CD1c-positive myeloid dendritic cell (primary cell): ENCODE data around the gene SDK1.
"Not testable (repeated sequence)": the region's sequence is repeated elsewhere in the genome, so short reads cannot be mapped to it uniquely, and the experiment has no call there.

Experiments
- DNase-seq: peaks from one replicate; pipeline ENCODE4 v3.0.0-alpha.2; 2016; ENCODE audit errors: extremely low spot score

The SDK1 gene

DNA sequence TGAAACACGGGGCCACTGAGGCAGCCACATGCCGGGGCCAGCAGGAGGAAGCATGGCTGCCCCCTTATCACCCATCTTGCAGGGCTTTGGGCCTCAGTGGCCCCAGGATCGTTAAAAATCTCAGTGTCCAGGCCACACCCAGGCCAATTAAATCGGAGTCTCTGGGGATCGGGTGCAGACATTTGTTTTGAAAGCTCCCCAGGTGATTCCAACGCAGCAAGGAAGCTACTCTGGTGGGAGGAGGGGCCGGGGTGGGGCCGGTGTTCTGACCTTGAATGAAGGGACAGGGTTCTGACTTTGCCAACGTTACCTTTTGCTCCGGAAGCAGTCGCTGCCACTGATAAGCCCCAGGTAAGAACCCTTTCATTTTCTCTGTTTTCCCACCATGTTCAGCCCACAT is 968.7 kb downstream of the SDK1 start:
- DNase-seq: no peak

DNA sequence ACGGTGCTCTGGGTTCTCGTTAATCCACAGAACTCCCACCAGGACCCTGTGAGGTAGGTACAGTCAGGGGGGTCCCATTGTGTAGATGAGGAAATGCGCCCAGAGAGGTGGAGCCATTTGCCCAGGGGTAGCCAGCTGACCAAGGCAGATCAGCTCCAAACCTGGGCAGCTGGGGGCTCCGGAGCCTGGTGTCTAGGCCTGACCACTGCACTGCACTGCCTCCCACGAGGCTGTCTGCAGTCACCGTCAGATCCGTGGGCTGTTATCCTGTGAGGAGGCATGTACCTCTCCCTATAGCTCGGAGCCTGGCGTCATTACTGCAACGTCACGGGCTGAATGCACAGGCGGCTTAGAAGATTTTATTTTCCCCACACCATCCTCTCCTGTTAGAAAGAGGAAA is 969.2 kb downstream of the SDK1 start:
- DNase-seq: no peak

- DNase-seq: no peak
These were observed 970.1 kb downstream of the SDK1 start for GRCh38 chr7:4270941-4271715.

GRCh38 chr7:4271716-4272015 is 970.6 kb downstream of the SDK1 start:
- no peak for DNase-seq

GRCh38 chr7:4272141-4272540 is 971.1 kb downstream of the SDK1 start:
- DNase-seq: no peak

- no peak for DNase-seq
These were observed 972.6 kb downstream of the SDK1 start for GRCh38 chr7:4273566-4274230.

DNA sequence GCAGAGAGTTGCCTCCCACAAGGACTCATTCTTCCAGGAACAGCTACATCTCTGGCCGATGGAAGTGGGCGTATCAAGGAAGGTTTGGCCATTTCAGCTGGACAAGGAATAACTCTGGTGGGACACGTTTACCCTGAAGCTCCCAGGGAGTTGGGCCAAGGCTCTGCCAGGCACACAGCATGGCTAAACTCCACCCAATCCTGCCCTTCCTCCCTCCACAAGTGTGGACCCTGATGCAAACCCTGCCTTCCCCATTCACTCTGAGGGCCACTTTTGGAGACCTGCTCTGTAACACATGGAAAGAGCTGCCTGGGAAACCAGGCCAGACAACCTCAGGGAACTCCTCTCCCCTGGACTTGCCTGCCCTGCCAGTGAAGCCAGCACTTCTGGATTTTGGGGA is 973.2 kb downstream of the SDK1 start:
- no peak for DNase-seq

GRCh38 chr7:4277936-4278335 is 976.9 kb downstream of the SDK1 start:
- DNase-seq: no peak

DNA sequence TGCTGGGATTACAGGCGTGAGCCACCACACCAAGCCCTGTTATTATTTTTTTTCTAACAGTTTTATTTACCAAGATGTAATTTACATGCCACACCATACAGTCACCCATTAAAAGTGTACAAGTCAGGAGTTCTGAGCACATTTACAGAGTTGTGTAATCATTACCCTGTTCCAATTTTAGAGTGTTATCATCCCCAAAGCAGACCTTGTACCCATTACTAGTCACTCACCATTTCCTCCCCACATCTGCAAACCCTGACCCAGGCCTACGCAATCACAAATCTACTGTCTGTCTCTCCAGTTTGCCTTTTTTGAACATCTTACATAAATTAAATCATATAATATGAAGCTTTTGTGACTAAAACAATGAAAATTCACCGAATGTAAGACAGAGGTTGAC is 978.2 kb downstream of the SDK1 start:
- DNase-seq: no peak

- no peak for DNase-seq
These were observed 980.4 kb downstream of the SDK1 start for GRCh38 chr7:4281231-4281993.

- no peak for DNase-seq
These were observed 981.6 kb downstream of the SDK1 start for GRCh38 chr7:4282434-4283223.

GRCh38 chr7:4286351-4286750 is 985.3 kb downstream of the SDK1 start:
- no peak for DNase-seq

GRCh38 chr7:4288791-4289394 is 987.8 kb downstream of the SDK1 start:
- DNase-seq: peak; percentile 12

- DNase-seq: no peak
These were observed 996.3 kb downstream of the SDK1 start for GRCh38 chr7:4297165-4297917.

- DNase-seq: no peak
These were observed 996.8 kb downstream of the SDK1 start for GRCh38 chr7:4297918-4298219.

DNA sequence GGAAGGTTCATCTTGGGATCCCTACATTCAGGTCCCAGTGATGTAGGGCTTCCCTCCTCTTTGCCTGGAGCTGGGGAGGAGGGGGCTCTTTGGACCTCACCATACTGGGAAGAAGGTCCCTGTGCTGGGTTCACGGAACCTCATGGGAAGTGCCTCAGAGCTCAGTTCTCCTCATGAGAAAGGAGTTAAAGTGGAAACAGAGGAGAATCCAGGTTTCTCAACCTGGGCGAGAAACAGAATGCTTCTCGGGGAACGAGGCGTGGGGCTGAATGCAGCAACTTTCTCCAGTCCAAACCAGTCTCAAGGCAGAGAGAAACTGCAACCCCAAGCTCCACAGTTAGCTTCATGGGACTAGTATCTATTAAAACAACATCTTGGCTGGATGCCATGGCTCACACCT is 998.4 kb downstream of the SDK1 start:
- DNase-seq: no peak

DNA sequence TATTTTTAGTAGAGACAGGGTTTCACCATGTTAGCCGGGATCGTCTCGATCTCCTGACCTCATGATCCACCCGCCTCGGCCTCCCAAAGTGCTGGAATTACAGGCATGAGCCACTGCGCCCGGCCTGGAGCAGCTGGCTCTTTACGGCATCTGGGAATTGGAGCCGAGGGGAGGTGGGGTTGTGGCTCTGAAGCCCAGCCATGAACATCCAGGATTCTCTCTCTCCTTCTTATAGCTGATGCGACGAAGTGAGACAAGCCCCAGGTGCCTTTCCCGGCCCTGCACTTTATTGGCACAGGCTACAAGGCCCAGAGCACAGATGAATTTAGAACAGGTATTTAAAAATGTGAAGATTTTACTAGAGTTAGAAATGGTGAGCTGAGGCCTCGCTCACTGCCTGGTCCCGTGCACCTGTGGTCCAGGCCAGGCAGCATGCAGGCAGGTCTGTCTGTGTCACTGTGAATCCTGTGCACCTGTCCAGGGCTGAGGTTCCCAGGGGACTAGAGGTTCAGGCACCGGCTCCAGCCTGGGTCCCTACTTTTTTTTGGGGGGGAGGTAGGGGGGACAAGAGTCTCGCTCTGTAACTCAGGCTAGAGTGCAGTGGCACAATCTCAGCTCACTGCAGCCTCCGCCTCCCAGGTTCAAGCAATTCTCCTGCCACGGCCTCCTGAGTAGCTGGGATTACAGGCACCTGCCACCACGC is 1001.3 kb downstream of the SDK1 start:
- no peak for DNase-seq

- no peak for DNase-seq
These were observed 1006.5 kb downstream of the SDK1 start for GRCh38 chr7:4307316-4308204.

GRCh38 chr7:4308205-4308590 is 1007.1 kb downstream of the SDK1 start:
- DNase-seq: no peak

DNA sequence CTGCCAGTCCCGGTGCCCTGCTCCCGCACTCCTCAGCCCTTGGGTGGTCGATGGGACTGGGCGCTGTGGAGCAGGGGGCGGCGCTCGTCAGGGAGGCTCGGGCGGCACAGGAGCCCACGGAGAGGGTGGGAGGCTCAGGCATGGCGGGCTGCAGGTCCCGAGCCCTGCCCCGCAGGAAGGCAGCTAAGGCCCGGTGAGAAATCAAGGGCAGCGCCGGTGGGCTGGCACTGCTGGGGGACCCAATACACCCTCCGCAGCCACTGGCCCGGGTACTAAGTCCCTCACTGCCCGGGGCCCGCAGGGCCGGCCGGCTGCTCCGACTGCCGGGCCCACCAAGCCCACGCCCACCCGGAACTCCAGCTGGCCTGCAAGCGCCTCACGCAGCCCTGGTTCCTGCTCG is 1012.9 kb downstream of the SDK1 start:
- not testable (repeated sequence) for DNase-seq
